SK-N-MC (cell line): ENCODE measurements around the gene ARID1A.

ENCODE experiments used
- EZH2 ChIP-seq: fragments of 200-600 bp; sonication (generic); IDR thresholded peaks from one replicate; pipeline ENCODE4 v1.6.1; 2017; ENCODE audit warnings: antibody characterized with exemption
- FOXP2 ChIP-seq: optimal IDR thresholded peaks from 2 replicates; pipeline ENCODE3; 2011; ENCODE audit warnings: mild to moderate bottlenecking, moderate library complexity; ENCODE audit not compliant: insufficient read depth; ENCODE audit errors: extremely low read length, control extremely low read depth
- POLR2AphosphoS5 ChIP-seq: IDR thresholded peaks from 2 replicates; pipeline ENCODE4 v1.6.1; 2012; ENCODE audit warnings: mild to moderate bottlenecking, low read depth, low read length, borderline replicate concordance

DNA sequence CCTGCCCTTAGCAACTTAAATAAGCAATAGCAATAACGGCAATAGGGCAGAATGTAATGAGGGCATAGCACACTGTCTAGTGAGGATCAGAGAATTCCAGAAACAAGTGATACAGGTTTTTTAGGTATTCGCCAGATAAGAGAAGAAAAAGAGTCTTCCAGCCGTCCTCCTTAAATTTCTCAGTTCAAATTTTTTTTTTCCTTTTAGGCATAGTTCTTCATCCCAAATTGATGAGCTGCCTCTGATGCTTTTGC, 93.7 kb downstream of the ARID1A start:
- TF ChIP-seq EZH2 (no peak), FOXP2 (no peak), POLR2AphosphoS5 (no peak)
